ENCODE results near the gene PIK3CD. TPM values are rescaled to one million over a fixed set of nuclear protein-coding genes. Genes with fewer than 3 reads are reported as not detected.
"Not testable (repeated sequence)": the region's sequence is repeated elsewhere in the genome, so short reads cannot be mapped to it uniquely, and the experiment has no call there.

Gene PIK3CD
- total RNA-seq, 1 donor from 2014 or later = 6.0 TPM

DNA sequence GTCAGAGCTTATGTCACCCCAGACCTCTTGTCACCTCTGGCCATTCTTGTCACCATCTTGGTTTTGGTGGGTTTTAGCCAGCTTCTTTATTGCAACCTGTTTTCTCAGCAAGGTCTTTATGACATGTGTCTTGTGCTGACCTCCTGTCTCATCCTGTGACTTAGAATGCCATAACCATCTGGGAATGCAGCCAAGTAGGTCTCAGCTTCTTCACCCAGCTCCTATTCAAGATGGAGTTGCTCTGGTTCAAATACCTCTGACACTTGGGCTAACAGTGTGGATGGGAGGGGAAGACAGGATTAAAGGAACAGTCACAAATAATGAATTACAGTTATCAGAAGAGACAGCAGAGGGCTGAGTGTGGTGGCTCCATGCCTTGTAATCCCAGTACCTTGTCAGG lies 30.5 kb upstream of the PIK3CD start:
- no peak for DNase-seq (ENCODE audit: low spot score)

DNA sequence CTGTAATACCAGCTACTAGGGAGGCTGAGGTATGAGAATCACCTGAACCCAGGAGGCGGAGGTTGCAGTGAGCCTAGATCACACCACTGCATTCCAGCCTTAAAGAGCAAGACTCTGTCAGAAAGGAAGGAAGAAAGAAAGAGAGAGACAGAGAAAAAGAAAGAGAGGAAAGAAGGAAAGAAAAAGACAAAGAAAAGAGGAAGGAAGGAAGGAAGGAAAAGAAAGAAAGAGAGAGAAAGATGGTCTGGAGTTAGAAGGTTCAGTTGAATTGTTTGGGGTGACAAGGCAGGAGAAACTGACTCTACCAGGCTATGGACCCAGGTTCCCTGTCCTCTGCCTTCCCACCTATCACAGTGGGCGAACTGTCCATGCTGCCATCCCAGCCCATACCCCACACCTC lies 27.4 kb upstream of the PIK3CD start:
- no peak for DNase-seq (ENCODE audit: low spot score)

DNA sequence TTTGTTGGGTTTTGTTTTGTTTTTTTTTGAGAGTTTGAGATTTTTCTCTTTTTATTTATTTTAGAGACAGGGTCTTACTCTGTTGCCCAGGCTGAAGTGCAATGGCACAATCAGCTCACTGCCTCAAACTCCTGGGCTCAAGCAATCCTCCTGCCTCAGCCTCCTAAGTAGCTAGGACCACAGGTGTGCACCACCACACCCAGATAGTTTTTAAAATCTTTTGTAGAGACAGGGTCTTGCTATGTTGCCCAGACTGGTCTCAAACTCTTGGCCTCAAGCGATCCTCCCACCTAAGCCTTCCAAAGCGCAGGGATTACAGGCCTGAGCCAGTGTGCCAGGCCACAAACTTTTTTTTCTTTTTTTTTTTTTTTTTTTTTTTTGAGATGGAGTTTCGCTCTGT lies 26.5 kb upstream of the PIK3CD start:
- DNase-seq (ENCODE audit: low spot score) = not testable (repeated sequence)

DNA sequence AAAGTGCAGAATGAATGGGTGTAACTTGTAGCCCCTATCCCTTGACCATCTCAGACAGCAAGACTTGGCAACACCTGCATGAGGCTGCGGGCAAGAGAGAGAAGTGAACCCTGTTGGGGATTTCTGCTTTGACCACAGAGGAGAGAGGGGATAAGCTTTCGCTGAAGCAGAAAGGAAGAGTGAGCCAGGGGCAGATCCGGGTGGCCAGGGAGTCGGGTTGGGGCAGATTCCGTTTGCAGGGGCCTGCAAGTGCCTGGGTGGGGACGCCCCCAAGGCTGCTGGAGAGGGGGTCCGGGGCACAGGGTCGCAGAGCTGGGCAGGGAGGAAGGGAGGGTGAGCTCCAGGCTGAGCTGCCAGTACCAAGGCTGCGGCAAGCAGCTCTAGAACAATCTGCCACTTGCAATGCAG lies 25.3 kb upstream of the PIK3CD start:
- DNase-seq (ENCODE audit: low spot score) = no peak

DNA sequence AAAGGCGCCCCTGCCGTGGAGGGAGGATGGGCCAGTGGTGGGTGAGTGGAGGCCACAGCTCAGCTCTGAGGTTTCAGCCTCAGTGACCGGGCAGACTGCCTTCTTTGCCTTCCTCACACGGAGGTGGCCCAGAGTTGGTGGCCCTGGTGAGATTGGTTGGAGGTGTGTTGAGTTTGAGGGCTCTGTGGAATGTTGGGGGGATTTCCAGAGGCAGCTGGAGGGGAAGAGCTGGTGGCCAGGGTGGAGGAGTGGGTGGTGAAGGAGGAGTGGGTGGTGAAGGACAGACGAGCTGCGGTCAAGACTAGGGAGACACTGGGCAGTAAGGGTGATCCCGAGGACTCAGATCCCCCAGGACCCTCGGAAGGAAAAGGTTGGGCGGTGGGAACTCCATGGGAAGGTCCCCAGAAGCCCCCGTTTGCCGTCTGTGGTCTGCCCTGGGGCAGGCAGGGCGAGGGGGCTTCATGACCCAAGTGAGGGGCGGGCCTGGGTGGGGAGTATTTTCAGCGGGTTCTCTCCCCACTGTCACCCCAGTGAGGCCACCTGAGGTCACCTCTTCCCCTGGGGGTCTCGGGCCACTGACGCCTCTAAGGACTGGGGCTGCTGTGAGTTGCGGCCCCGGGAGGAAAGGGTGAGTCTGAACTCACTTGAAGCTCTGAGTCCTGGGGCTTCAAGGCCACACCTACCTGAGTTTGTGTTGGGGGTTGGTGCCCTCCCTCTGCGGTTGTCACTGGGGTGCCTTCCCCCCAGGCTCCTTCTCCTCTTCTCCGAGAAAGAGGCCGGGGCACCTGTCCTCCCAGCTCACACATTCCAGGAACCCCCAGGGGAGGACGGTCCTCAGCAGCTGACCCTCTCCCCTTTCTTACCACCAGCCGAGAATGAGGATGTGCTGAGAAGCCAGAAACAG lies 22.7 kb upstream of the PIK3CD start:
- DNase-seq (ENCODE audit: low spot score) = no peak

DNA sequence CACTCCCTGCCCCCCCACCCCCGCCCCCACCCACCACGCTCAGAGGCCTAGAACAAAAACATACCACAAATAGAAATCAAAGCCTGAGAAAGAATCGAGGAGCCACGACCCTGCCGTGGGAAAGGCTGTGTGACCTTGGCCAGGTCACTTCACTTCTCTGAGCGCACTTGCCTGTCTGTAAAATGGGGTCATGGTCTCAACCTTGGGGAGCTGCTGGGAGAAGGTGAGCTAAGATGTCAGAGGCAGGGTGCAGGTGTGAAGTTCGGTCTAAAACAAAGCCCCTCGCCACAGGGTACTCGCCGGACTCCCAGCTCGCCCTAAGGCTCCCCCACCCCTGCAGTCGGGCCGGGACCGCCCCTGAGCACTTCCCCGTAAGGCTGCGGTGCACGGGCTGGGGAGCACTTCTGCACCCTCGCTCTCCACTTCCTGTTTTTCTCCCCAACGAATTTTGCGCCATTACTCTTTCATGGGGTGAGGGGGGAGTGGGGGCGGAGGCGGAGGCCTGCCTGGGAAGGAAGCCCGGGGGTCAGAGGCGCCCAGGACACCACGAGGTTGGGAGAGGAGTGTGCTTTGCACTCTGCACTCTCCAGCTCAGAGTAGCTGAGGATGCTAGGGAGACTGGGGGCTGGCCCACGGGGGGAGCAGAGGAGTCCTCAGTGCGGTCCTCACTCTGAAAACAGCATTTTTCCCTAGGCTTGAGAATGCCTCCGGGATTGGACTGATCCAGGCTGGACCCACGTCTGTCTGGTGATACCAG lies 21.9 kb upstream of the PIK3CD start:
- no peak for DNase-seq (ENCODE audit: low spot score)

DNA sequence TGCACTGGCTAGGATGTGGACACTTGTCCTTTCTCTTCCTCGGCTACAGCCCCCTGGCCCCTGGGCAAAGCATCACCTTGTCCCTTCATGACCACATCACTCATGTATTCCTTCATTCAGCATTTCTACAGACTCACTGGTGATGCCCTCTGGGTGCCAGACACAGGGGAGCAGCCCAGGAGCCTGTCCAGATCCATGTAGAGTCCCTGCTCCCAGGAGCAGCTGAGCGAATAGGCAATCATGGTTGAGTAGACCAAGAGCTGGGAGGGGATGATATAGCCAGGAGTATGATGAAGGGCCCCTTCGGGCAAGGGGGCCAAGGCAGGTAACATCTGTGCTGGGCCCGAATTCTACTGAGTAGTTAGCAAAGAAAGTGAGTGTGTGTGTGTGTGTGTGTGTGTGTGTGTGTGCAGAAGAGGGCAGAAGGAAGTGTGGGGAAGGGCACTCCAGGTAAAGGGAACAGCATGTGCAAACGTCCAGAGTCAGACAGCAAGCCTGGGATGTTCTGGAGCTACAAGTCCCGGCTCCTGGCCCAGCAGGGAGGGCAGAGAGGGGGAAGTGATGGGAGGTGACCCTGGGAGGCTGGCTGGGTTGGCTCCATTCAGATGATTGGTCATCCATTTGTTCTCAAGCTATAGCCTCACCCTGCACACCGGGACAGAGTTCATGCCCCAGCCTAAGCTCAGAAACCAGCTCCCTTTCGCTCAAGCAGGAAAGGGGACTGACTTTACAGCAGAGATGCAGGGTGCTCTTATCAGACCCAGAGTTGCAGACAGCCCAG lies 21.0 kb upstream of the PIK3CD start:
- no peak for DNase-seq (ENCODE audit: low spot score)

DNA sequence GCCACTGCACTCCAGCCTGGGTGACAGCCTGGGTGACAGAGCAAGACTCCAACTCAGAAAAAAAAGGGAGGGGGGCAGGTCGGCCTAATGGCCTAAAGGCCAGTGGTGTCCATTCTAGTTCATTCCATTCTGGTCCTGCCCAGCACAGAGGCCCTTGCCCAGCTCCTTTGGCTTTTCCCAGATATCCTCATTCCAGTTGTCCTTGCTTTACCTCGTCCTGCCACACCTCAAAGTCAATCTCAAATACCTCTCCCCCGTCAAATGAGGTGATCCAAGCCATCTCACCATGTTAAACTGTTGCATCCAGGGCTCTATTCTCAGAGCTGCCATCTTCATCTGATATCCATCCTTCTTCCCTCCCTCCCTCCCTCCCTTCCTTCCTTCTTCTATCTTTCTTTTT lies 19.9 kb upstream of the PIK3CD start:
- no peak for DNase-seq (ENCODE audit: low spot score)

DNA sequence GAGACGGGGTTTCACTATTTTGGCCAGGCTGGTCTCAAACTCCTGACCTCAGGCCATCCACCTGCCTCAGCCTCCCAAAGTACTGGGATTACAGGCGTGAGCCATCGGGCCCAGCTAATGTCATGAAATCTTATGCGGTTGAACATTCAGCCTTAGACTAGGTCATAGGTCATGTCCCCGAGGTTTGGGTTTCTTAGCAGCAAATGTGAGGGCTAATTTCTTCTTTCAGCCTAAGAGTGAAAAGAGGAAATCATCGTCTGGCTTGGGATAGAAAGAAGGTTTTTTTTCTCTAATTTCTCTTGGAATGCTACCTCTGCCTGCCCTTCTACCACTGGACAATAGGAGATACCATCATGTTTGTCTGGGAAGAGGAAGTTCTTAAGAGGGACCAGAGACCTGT lies 18.0 kb upstream of the PIK3CD start:
- DNase-seq (ENCODE audit: low spot score) = no peak

DNA sequence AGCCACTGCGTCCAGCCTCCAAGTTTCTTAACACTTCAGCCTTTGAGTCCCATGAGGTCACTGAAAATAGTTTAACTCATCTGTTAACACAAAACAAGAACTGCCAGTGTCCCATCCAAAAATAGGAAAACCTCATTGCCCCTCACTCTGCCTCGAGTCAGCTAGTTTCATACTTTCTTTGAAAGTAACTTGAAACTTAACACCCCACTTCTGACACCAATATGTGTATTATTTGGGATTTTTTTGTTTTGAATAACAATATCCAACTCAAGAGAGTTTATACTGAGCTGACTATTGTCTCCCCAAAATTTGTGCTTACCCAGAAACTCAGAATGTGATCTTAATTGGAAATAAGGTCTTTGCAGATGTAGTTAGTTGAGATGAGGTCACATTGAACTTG lies 16.9 kb upstream of the PIK3CD start:
- no peak for DNase-seq (ENCODE audit: low spot score)

DNA sequence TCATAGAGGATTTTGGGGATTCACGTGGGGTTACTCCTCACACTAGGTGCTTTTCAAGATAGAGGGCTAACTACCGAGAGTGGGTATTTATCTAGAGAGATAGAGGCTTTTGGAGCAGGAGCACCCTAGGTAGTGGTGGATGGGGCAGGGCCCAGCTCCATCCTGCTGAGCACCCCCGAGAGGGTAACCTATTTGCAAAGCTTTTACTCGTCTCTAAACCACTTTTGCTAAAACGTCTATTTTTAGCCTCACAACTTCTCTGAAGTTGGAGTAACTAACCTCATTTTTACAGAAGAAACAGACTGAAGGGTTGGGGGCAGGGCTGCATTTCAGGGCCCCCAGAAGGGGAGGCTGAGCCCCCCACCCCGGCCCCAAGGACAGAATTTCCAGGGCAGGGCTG lies 12.3 kb upstream of the PIK3CD start:
- no peak for DNase-seq (ENCODE audit: low spot score)

DNA sequence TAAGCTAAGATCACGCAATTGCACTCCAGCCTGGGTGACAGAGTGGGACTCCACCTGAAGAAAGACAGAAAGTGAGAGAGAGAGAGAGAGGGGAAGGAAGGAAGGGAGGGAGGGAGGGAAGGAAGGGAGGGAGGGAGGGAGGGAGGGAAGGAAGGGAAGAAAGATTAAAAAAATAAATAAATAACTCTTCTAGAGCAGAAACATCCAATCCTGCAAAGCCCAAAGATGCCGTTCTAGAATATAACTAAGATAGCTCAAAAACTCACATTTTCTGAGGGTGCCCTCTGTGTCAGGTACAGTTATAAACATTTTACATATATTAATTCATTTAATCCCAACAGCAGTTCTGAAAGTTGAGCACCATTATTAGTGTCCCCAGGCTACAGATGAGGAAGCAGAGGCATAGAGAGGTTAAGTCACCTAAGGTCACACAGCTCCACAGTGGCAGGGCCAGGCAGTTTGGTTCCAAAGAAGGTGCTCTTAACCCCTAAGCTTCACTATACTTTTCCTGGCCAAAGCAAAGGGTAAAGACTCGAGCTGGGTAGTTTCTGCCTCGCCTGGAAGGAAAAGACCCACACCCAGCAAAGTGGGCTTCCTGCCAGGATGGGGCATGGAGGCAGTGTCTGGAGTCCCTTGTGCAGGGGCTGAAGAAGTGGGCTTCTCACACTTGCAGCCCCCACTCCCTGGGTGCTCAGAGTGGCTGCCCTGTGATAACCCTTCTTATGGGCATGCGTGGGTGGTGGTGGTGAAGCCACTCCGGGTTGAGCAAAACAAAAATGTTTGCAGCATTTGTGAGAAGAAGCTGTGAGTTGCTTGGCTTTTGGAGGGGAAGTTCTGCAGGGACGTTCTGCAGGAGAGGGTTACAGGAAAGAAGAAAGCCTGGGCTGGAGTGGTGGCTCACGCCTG lies 7.9 kb upstream of the PIK3CD start:
- DNase-seq (ENCODE audit: low spot score) = no peak

DNA sequence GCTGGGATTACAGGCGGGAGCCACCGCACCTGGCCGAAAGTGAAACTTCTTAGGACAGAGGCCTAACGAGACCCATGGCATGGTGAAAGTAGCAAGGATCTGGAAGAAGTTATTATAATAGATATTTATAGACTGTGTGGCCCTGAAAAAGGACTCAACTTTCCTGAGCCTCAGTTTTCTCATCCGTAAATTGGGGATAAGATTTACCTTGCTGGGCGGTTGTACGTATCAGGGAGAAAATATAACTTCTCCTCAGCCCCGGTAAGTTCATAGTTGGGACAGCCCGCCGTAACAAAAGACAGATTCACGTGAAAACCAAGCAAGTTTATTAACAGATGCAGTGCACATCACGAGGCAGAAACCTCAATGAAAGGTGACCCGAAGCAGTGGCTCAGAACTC lies 5.5 kb upstream of the PIK3CD start:
- DNase-seq (ENCODE audit: low spot score) = no peak

DNA sequence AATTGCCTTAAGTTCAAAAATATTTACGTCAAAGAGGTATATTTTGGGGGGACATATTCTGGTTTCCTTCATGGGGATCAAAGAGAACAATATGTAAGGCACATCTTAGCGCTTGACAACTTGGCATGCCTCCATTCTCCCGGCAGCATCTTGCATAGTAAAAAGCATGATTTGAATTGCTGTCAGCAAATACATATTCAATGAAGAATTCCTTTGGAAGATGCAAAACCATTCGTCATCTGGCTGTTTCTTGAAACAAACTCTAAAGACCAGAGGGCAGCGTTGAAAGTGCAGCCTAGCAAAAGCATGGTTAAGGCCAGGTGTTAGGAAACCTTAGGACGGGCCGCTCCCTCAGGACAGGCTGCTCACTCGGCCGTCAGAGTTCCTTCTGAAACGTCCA lies 3.4 kb upstream of the PIK3CD start:
- no peak for DNase-seq (ENCODE audit: low spot score)

DNA sequence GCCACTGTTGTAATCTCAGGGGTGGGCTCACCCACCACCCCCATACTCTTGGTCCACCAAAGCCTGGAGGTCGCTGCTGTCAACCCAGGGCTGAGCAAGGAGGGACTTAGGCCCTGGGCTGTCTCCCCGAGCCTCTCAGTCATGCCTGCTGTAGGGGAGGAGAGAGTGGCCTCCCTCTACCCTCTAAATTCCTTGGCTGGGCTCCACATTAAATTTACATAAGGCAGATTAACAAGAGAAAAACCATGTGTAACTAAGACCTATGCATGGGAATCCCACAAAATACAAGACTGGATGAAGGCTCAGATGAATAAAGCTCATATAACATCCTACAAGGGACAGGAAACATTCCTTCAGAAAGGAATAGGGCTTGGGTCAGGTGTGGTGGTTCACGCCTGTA lies 1.8 kb upstream of the PIK3CD start:
- DNase-seq (ENCODE audit: low spot score) = no peak

DNA sequence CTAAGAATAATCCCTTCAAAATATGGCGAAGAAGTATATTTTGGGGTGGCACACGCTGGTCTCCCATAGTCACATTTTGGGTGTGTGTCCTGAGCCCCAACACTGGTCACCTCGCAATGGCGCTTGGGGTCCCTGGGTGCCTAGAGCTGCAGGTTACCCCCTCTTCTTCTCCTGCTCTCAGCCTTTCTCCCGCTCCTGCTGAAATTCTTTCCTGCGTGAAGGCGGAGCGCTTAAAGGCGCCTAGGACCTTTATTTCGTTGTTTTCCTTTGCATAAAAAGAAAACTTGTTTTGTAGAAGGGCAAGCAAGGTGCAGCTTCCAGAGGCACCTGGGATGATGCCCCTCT lies 339 bp upstream of the PIK3CD start:
- DNase-seq (ENCODE audit: low spot score) = no peak

DNA sequence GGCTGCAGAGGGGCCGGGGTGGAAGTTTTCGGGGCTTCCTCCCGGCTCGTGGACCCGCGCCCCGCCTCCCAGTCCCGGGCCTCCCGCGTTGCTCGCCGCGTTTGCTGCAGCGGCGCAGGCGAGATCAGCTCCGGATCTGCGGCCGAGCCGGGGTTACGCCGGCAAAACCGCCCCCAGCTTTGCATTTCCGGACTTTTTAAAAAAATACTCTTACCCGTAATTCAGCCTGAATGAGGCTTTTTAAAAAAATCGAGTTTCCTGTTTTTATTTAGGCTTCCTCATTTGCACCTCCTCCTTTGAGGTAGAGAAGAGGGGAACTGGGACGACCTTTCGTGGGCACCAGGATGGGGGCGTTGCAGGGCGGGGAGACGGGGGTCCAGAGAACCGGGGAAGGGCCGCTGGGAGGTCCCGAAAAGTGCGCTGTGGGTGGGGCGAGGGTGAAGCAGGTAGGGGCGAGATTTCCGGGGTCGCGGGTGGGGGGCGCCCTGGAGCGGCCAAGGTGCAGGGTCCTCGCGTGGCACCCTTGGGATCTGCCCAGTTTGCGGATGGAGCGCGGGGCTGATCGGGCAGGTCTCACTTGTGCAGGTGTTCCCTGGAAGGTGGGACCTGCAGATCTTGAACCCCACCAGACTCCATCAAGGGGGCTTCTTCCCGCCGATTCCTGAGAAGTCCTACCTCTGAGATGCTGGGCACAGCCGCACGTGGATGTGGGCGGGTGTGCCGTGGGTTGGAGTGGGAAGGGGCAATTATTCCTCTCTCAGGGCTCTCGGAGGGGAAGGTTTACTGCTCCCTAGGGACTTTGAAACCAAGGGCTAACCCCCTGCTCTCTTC lies 1.1 kb downstream of the PIK3CD start:
- no peak for DNase-seq (ENCODE audit: low spot score)

DNA sequence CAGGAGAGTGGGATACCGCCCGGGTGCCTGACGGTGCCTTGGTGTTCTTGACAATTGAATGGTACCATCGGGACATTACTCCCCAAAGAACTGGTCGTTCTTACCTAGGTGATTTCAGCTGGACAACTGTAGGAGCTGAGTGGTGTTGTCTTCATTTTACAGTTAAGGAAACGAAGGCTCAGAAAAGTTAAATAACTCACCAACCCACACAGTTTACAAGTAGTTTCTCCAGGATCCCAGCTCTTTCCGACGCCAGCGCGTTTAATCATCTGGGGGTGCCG lies 1.6 kb downstream of the PIK3CD start:
- DNase-seq (ENCODE audit: low spot score) = no peak

DNA sequence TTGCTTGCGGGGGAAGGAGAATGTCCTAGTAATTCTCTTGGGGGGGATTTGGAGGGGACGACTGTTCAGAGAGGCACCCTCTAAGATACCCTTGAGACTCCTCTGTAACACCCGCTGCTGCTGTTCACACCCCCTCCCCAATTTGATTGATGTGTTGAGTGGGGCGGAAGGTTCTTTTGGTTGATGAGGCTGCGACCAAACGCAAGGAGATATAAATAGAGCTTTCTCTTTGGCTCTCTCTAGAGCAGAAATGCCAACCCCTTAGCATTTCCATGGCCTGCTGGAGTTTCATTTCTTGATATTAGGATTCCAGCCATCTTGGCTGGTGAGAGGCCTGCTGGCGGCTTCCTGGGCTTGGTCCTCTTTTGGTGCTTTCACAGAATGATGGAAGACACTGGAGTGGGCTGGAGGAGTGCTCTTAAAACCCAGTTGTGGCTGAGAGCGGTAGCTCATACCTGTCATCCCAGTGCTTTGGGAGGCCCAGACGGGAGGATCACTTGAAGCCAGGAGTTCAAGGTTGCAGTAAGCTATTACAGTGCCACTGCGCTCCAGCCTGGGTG lies 2.0 kb downstream of the PIK3CD start:
- no peak for DNase-seq (ENCODE audit: low spot score)
